NK-92 (cell line): ENCODE data around the gene BPHL.
"Not testable (repeated sequence)": the region's sequence is repeated elsewhere in the genome, so short reads cannot be mapped to it uniquely, and the experiment has no call there.

ENCODE experiments used
- DNase-seq: peaks from one replicate; lab custom pipeline; 2025; ENCODE audit not compliant: unreplicated experiment; lab: John Stamatoyannopoulos, UW

The BPHL gene

GRCh38 chr6:3176562-3177355 is 58.2 kb downstream of the BPHL start:
- no peak for DNase-seq

GRCh38 chr6:3178666-3179065 is 60.2 kb downstream of the BPHL start:
- DNase-seq = not testable (repeated sequence)

GRCh38 chr6:3179945-3180344 is 61.4 kb downstream of the BPHL start:
- not testable (repeated sequence) for DNase-seq

GRCh38 chr6:3181105-3181504 is 62.6 kb downstream of the BPHL start:
- DNase-seq = no peak

GRCh38 chr6:3183066-3183465 is 64.6 kb downstream of the BPHL start:
- no peak for DNase-seq

- no peak for DNase-seq
These were observed 68.5 kb downstream of the BPHL start for GRCh38 chr6:3186974-3187382.

GRCh38 chr6:3188262-3188661 is 69.8 kb downstream of the BPHL start:
- no peak for DNase-seq

GRCh38 chr6:3189192-3189591 is 70.7 kb downstream of the BPHL start:
- DNase-seq = not testable (repeated sequence)

- DNase-seq = no peak
These were observed 71.5 kb downstream of the BPHL start for GRCh38 chr6:3190056-3190455.

- DNase-seq = no peak
These were observed 72.3 kb downstream of the BPHL start for GRCh38 chr6:3190779-3191178.

- no peak for DNase-seq
These were observed 74.8 kb downstream of the BPHL start for GRCh38 chr6:3193102-3193849.

- DNase-seq = no peak
These were observed 76.3 kb downstream of the BPHL start for GRCh38 chr6:3194535-3195419.

- DNase-seq = no peak
These were observed 76.8 kb downstream of the BPHL start for GRCh38 chr6:3195420-3195694.

GRCh38 chr6:3195695-3196497 is 77.4 kb downstream of the BPHL start:
- no peak for DNase-seq

- DNase-seq = no peak
These were observed 78.3 kb downstream of the BPHL start for GRCh38 chr6:3196770-3197169.

- DNase-seq = not testable (repeated sequence)
These were observed 79.2 kb downstream of the BPHL start for GRCh38 chr6:3197734-3198133.

GRCh38 chr6:3199382-3199781 is 80.9 kb downstream of the BPHL start:
- DNase-seq = no peak

GRCh38 chr6:3200682-3201081 is 82.2 kb downstream of the BPHL start:
- no peak for DNase-seq

- DNase-seq = no peak
These were observed 82.9 kb downstream of the BPHL start for GRCh38 chr6:3201388-3201787.
